HG02610 (cell line): ENCODE results near the gene ATP6V1G2.

ENCODE experiments used
- ATAC-seq: cut with Tn5 transposase; IDR thresholded peaks from one replicate; pipeline ENCODE4 v1.9.1; 2021; ENCODE audit warnings: mild to moderate bottlenecking, moderate library complexity; ENCODE audit not compliant: unreplicated experiment

The ATP6V1G2 gene

GRCh38 chr6:31548544-31548873 lies 2.1 kb upstream of the ATP6V1G2 start:
- no peak for ATAC-seq

- no peak for ATAC-seq
These were observed 1.5 kb upstream of the ATP6V1G2 start for GRCh38 chr6:31547727-31548543.

- peak; percentile 75 for ATAC-seq
These were observed 734 bp upstream of the ATP6V1G2 start, which contains the start of gene NFKBIL1 for GRCh38 chr6:31546958-31547726. TSS of gene NFKBIL1 (plus strand) at chr6:31547608. CDS start at chr6:31547695, 87 bp downstream.

GRCh38 chr6:31545291-31545690 lies 1.1 kb downstream of the ATP6V1G2 start:
- no peak for ATAC-seq

GRCh38 chr6:31544676-31545075 lies 1.7 kb downstream of the ATP6V1G2 start:
- no peak for ATAC-seq

- no peak for ATAC-seq
These were observed 2.8 kb downstream of the ATP6V1G2 start for GRCh38 chr6:31543639-31544038.

- peak; percentile 63 for ATAC-seq
These were observed 4.5 kb downstream of the ATP6V1G2 start, which contains the start of gene DDX39B for GRCh38 chr6:31541658-31542521. TSS of gene DDX39B (minus strand) at chr6:31542003. CDS start at chr6:31540532, 1,471 bp downstream.

- no peak for ATAC-seq
These were observed 5.2 kb downstream of the ATP6V1G2 start for GRCh38 chr6:31541059-31541657.

- no peak for ATAC-seq
These were observed 5.8 kb downstream of the ATP6V1G2 start for GRCh38 chr6:31540640-31541039.

GRCh38 chr6:31538805-31539400 lies 7.5 kb downstream of the ATP6V1G2 start:
- no peak for ATAC-seq

GRCh38 chr6:31535538-31536324 lies 10.7 kb downstream of the ATP6V1G2 start:
- no peak for ATAC-seq

- no peak for ATAC-seq
These were observed 11.8 kb downstream of the ATP6V1G2 start for GRCh38 chr6:31534521-31535040.

- no peak for ATAC-seq
These were observed 12.4 kb downstream of the ATP6V1G2 start for GRCh38 chr6:31534011-31534410.

GRCh38 chr6:31533455-31533841 lies 13.0 kb downstream of the ATP6V1G2 start:
- no peak for ATAC-seq

- ATAC-seq, result no peak
These were observed 13.6 kb downstream of the ATP6V1G2 start for GRCh38 chr6:31532644-31533454.

- no peak for ATAC-seq
These were observed 14.4 kb downstream of the ATP6V1G2 start for GRCh38 chr6:31531771-31532643.

- no peak for ATAC-seq
These were observed 15.2 kb downstream of the ATP6V1G2 start for GRCh38 chr6:31531162-31531561.
